ENCODE data around the gene MYLK. TPM values are rescaled to one million over a fixed set of nuclear protein-coding genes. Genes with fewer than 3 reads are reported as not detected.
A peak's percentile ranks its signal among the peaks of the same experiment; 100 is the strongest.
"Not testable (repeated sequence)": the region's sequence is repeated elsewhere in the genome, so short reads cannot be mapped to it uniquely, and the experiment has no call there.

Gene MYLK
- total and polyA plus RNA-seq, 3 experiments from 2014 or later: 0.09 to 0.10 TPM; not detected in 1

- CTCF ChIA-PET: interaction anchor here (0.9 to 1.8 kb wide), 6 partner anchors 9 to 398 kb away, joined by 3 to 7 read pairs (median 3); no protein-coding TSS in a partner anchor
- Histone ChIP-seq H3K4me3 (ENCODE audit: low read length) (no peak overlapping the region), H3K27me3 (ENCODE audit: insufficient read depth, low read length, poor library complexity, severe bottlenecking) (no peaks in the 10 kb centered on the region), H3K27ac (ENCODE audit: low read depth, low read length) (no peak overlapping the region), H3K36me3 (ENCODE audit: insufficient read depth, low read length) (no peaks in the 10 kb centered on the region), H3K4me1 (ENCODE audit: insufficient read depth, low read length) (no peaks in the 10 kb centered on the region), H3K9me3 (ENCODE audit: low read length) (no peaks in the 10 kb centered on the region)
- Mint-ChIP-seq H3K4me3 (no peak overlapping the region), H3K4me1 (peaks cover 0 to 5% (median 5%) of the 10 kb centered on the region in 3 donors), H3K27me3 (peaks cover 16 to 24% of the 10 kb centered on the region in 2 donors), H3K36me3 (no peaks in the 10 kb centered on the region), H3K9me3 (no peaks in the 10 kb centered on the region), H3K27ac (no peak overlapping the region)
- peak in 3 of 5 donors; percentile 6 to 28 (median 21) for DNase-seq
- POLR2A ChIA-PET: no interaction called here
Measured at GRCh38 chr3:123723522-123724168, 160.5 kb downstream of the MYLK start.

- Mint-ChIP-seq H3K27ac (no peak overlapping the region), H3K4me1 (peaks cover 0 to 9% (median 5%) of the 10 kb centered on the region in 3 donors), H3K36me3 (no peaks in the 10 kb centered on the region), H3K4me3 (no peak overlapping the region), H3K9me3 (no peaks in the 10 kb centered on the region), H3K27me3 (peaks cover 15 to 24% of the 10 kb centered on the region in 2 donors)
- no peaks in the 10 kb centered on the region for H3K36me3 ChIP-seq (ENCODE audit: insufficient read depth, low read length)
- H3K27me3 ChIP-seq (ENCODE audit: insufficient read depth, low read length, poor library complexity, severe bottlenecking): no peaks in the 10 kb centered on the region
- DNase-seq: no peak
- no peak overlapping the region for H3K27ac ChIP-seq (ENCODE audit: low read depth, low read length)
- ChIA-PET CTCF (interaction anchor here (0.7 to 1.8 kb wide), 7 partner anchors 8 to 397 kb away, joined by 3 to 7 read pairs (median 3); no protein-coding TSS in a partner anchor), POLR2A (no interaction called here)
- no peak overlapping the region for H3K4me3 ChIP-seq (ENCODE audit: low read length)
- H3K9me3 ChIP-seq (ENCODE audit: low read length): no peaks in the 10 kb centered on the region
- no peaks in the 10 kb centered on the region for H3K4me1 ChIP-seq (ENCODE audit: insufficient read depth, low read length)
Measured at GRCh38 chr3:123723070-123723469, 161.1 kb downstream of the MYLK start.

GRCh38 chr3:123722456-123722855 is 161.7 kb downstream of the MYLK start:
- Mint-ChIP-seq H3K4me1 (peaks cover 0 to 9% (median 5%) of the 10 kb centered on the region in 3 donors), H3K27ac (no peak overlapping the region), H3K27me3 (peaks cover 12 to 20% of the 10 kb centered on the region in 2 donors), H3K4me3 (no peak overlapping the region), H3K36me3 (no peaks in the 10 kb centered on the region), H3K9me3 (no peaks in the 10 kb centered on the region)
- DNase-seq: no peak
- H3K9me3 ChIP-seq (ENCODE audit: low read length): no peaks in the 10 kb centered on the region
- ChIA-PET POLR2A (no interaction called here), CTCF (interaction anchor here (0.7 to 1.8 kb wide), 2 partner anchors 10 to 138 kb away, joined by 3 to 4 read pairs; no protein-coding TSS in a partner anchor)
- no peak overlapping the region for H3K4me3 ChIP-seq (ENCODE audit: low read length)
- H3K27ac ChIP-seq (ENCODE audit: low read depth, low read length): no peak overlapping the region
- no peaks in the 10 kb centered on the region for H3K36me3 ChIP-seq (ENCODE audit: insufficient read depth, low read length)
- H3K27me3 ChIP-seq (ENCODE audit: insufficient read depth, low read length, poor library complexity, severe bottlenecking): no peaks in the 10 kb centered on the region
- H3K4me1 ChIP-seq (ENCODE audit: insufficient read depth, low read length): no peaks in the 10 kb centered on the region

GRCh38 chr3:123722021-123722420 is 162.1 kb downstream of the MYLK start:
- Mint-ChIP-seq H3K27me3 (peaks cover 11 to 18% of the 10 kb centered on the region in 2 donors), H3K36me3 (no peaks in the 10 kb centered on the region), H3K4me1 (peaks cover 0 to 9% (median 5%) of the 10 kb centered on the region in 3 donors), H3K27ac (no peak overlapping the region), H3K4me3 (no peak overlapping the region), H3K9me3 (no peaks in the 10 kb centered on the region)
- DNase-seq: no peak
- Histone ChIP-seq H3K4me3 (ENCODE audit: low read length) (no peak overlapping the region), H3K36me3 (ENCODE audit: insufficient read depth, low read length) (no peaks in the 10 kb centered on the region), H3K9me3 (ENCODE audit: low read length) (no peaks in the 10 kb centered on the region), H3K27ac (ENCODE audit: low read depth, low read length) (no peak overlapping the region), H3K4me1 (ENCODE audit: insufficient read depth, low read length) (no peaks in the 10 kb centered on the region), H3K27me3 (ENCODE audit: insufficient read depth, low read length, poor library complexity, severe bottlenecking) (no peaks in the 10 kb centered on the region)
- ChIA-PET CTCF (no interaction called here), POLR2A (no interaction called here)

DNA sequence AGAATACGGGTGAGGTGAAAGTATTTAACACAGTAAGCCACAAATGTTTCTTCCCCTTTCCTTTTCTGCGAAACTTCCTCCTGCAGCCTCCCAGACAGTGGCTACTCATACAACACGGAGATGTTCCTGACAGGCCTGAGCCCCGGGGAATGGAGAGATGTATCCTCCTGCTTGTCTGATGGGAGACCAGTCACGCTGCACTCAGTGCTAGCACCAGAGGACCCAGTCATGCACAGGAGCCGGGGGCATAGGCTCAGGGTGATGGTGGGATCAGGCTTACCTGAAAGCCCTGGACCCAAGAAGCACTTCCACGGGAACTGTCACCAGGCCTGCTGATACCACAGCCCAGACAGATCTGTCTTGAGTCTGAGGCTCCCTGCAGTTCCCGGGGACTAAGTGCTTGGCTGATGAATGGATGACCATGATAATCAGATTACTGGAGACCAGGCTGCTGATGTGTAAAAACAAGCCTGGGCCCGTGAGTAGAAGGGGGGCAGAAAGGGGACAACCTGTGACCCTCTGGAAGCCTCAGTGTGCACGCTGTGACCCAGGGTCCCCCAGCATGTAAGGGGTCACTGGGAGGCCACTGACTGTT is 162.9 kb downstream of the MYLK start:
- H3K27ac ChIP-seq (ENCODE audit: low read depth, low read length); H3K4me1 ChIP-seq (ENCODE audit: insufficient read depth, low read length); POLR2A ChIA-PET; CTCF ChIA-PET; H3K4me1 Mint-ChIP-seq; DNase-seq; H3K27me3 ChIP-seq (ENCODE audit: insufficient read depth, low read length, poor library complexity, severe bottlenecking); H3K9me3 ChIP-seq (ENCODE audit: low read length); H3K4me3 Mint-ChIP-seq; H3K36me3 Mint-ChIP-seq; H3K27ac Mint-ChIP-seq; H3K4me3 ChIP-seq (ENCODE audit: low read length); H3K36me3 ChIP-seq (ENCODE audit: insufficient read depth, low read length); H3K9me3 Mint-ChIP-seq: not testable (repeated sequence)
- H3K27me3 Mint-ChIP-seq: peaks cover 11% of the 10 kb centered on the region in 2 donors

GRCh38 chr3:123720638-123721037 is 163.5 kb downstream of the MYLK start:
- DNase-seq: no peak
- Mint-ChIP-seq H3K27me3 (peaks cover 6 to 11% of the 10 kb centered on the region in 2 donors), H3K9me3 (no peaks in the 10 kb centered on the region), H3K27ac (no peak overlapping the region), H3K36me3 (no peaks in the 10 kb centered on the region), H3K4me3 (no peak overlapping the region), H3K4me1 (peaks cover 0 to 9% (median 5%) of the 10 kb centered on the region in 3 donors)
- Histone ChIP-seq H3K36me3 (ENCODE audit: insufficient read depth, low read length) (no peaks in the 10 kb centered on the region), H3K4me1 (ENCODE audit: insufficient read depth, low read length) (no peaks in the 10 kb centered on the region), H3K27me3 (ENCODE audit: insufficient read depth, low read length, poor library complexity, severe bottlenecking) (no peaks in the 10 kb centered on the region), H3K9me3 (ENCODE audit: low read length) (no peaks in the 10 kb centered on the region), H3K27ac (ENCODE audit: low read depth, low read length) (no peak overlapping the region), H3K4me3 (ENCODE audit: low read length) (no peak overlapping the region)
- ChIA-PET CTCF (no interaction called here), POLR2A (no interaction called here)

DNA sequence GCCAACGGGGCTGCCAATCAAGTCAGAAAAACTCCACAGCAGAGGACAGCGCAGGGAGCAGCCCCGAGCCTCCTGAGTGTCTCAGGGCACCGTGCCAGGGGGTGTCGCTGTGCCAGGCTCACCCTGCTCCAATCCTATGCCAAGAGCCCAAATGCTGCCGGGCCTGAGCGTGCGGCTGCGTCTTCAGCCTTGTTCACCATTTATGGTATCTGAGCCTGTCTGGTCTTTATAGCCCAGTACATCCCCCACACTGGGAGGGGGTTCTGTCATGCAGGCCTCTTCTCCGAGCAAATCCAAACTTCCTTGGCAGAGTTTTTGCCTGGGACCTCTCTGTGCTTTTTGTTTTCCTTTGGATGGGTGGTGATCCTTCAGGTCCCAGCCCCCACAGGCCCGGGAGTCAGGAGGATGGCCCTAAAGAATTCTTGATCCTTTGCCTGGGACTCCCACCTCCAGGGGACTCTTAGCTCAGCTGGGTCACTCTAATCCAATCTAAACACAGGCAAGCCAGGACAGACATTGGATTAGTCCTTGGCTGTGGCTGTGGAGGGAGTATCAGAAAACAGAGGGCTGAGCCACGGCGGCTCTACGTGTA is 164.2 kb downstream of the MYLK start:
- Histone ChIP-seq H3K9me3 (ENCODE audit: low read length) (no peaks in the 10 kb centered on the region), H3K4me3 (ENCODE audit: low read length) (no peak overlapping the region), H3K4me1 (ENCODE audit: insufficient read depth, low read length) (no peaks in the 10 kb centered on the region), H3K36me3 (ENCODE audit: insufficient read depth, low read length) (no peaks in the 10 kb centered on the region), H3K27me3 (ENCODE audit: insufficient read depth, low read length, poor library complexity, severe bottlenecking) (no peaks in the 10 kb centered on the region), H3K27ac (ENCODE audit: low read depth, low read length) (no peak overlapping the region)
- H3K4me1 Mint-ChIP-seq: peaks cover 0 to 9% (median 5%) of the 10 kb centered on the region in 3 donors
- no peak overlapping the region for H3K27ac Mint-ChIP-seq
- no peaks in the 10 kb centered on the region for H3K9me3 Mint-ChIP-seq
- POLR2A ChIA-PET: no interaction called here
- DNase-seq: no peak
- H3K36me3 Mint-ChIP-seq: no peaks in the 10 kb centered on the region
- H3K4me3 Mint-ChIP-seq: no peak overlapping the region
- peaks cover 4 to 9% of the 10 kb centered on the region in 2 donors for H3K27me3 Mint-ChIP-seq
- CTCF ChIA-PET: no interaction called here

DNA sequence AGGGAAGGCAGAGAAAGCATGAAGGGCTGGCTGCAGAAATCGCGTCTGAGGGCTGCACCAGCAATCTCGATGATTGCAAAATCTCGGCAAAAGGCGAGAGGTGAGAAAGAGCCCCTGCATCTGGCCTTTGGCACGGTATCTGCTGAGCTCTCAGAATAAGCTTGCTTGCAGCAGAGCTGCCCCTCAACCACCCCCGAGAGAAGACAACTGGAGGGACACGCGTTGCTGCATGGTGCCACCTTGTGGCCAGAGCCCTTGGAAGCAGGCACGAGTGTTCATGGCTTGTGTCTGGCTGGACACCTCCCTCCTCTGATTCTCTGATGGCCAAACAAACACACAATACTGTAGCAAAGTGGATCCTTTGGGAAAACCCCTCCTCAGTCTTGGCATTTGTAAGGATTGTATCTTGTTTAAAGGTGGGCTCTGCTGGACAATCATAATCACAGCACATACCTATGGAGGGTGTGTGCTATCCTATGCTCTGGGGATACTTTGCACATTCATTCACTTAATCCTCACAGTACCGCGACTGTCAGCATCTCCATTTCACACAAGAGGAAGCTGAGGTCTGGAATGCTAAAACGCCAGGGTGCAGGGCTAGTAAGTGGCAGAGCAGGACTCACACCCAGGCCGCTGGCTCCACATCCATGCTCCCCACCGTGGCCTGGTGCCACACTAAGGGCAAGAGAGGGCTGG is 164.9 kb downstream of the MYLK start:
- not testable (repeated sequence) for H3K4me3 Mint-ChIP-seq

More for the DNA sequence above, 164.9 kb downstream of the MYLK start:
- H3K36me3 ChIP-seq (ENCODE audit: insufficient read depth, low read length); H3K27ac Mint-ChIP-seq; POLR2A ChIA-PET; H3K36me3 Mint-ChIP-seq; H3K4me1 Mint-ChIP-seq; H3K9me3 ChIP-seq (ENCODE audit: low read length); H3K4me3 ChIP-seq (ENCODE audit: low read length); H3K4me1 ChIP-seq (ENCODE audit: insufficient read depth, low read length); H3K9me3 Mint-ChIP-seq; H3K27me3 ChIP-seq (ENCODE audit: insufficient read depth, low read length, poor library complexity, severe bottlenecking); H3K27ac ChIP-seq (ENCODE audit: low read depth, low read length); H3K27me3 Mint-ChIP-seq; CTCF ChIA-PET: not testable (repeated sequence)
- DNase-seq: peak in 1 of 5 donors; percentile 7
